HG02623 (cell line): ENCODE measurements around the gene CFDP1.

ENCODE experiments used
- ATAC-seq: cut with Tn5 transposase; IDR thresholded peaks from one replicate; pipeline ENCODE4 v1.9.1; 2021; ENCODE audit warnings: moderate library complexity; ENCODE audit not compliant: unreplicated experiment

CFDP1 gene

DNA sequence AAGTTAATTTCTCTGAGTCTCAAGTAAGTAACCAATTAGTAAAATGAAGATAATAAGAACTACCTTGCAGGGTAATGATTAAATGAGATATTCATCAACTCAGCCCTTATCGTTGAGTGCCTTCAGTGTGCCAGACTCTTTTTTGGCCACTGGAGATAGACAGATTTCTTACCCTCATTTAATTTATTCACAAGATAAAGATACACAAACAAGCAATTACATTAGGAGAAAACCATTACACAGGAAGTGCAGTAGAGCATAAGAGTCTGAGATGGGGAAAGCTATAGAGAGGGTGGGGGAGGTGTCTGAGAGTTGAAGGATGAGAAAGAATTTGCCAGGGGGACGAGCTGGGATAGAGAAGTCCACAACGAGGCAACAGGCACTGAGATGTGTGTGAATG, 109.4 kb downstream of the CFDP1 start:
- no peak for ATAC-seq

DNA sequence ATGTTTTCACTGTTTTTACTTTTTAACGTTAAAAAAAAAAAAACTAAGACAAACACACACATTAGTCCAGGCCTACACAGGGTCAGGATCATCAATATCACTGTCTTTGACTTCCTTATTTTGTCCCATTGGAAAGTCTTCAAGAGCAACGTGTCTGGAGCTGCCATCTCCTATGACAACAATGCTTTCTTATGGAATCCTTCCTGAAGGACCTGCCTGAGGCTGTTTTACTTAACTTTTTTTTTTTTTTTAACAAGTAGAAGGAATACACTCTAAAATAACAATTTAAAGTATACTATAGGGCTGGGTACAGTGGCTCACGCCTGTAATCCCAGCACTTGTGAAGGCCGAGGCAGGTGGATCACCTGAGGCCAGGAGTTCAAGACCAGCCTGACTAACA, 110.1 kb downstream of the CFDP1 start:
- no peak for ATAC-seq

- no peak for ATAC-seq
These were observed 110.6 kb downstream of the CFDP1 start for GRCh38 chr16:75322740-75323139.

DNA sequence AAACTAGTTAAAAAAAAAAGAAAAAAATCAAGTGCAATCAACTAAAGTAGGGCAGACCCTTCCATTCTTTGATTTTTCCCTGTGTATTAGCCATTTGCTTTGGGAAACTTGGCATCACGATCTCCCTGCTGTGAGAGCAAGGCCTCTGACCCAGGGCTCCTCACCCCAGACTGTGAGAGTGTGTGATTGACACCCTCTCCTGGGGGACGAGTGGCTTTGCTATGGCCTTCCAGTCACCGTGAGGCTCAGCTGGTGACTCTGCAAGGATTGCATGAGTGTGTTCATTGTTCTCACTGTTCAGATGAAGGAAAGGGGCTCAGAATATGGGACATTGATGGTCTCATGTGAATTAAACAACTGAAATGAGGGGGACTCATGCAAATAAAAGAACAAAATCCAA, 112.9 kb downstream of the CFDP1 start:
- no peak for ATAC-seq

GRCh38 chr16:75319513-75320411, 113.5 kb downstream of the CFDP1 start:
- ATAC-seq, result peak; percentile 78

- ATAC-seq, result no peak
These were observed 114.6 kb downstream of the CFDP1 start for GRCh38 chr16:75318737-75319136.

GRCh38 chr16:75317532-75317931, 115.8 kb downstream of the CFDP1 start:
- ATAC-seq, result no peak

DNA sequence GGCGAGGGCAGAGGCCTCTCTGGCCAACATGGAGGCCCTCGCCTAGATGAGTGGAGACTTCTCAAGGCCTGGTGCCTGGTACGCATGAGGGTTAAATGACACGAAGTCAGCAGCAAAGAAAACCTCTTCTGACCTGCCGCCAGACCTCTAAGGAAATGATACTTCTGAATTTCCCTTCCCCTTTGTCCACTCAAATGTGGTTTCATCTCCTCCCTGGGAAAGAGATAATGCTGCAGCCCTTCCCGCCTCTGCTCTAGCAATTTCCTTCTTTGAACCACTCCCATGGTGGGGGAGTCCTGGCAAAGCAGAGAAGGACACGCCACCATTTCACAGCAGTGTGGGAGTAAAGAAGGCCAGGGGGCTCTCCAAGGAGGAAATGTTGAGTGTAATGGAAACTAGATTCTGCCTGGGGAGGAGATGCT, 116.2 kb downstream of the CFDP1 start:
- no peak for ATAC-seq

GRCh38 chr16:75315539-75316306, 117.6 kb downstream of the CFDP1 start:
- no peak for ATAC-seq

DNA sequence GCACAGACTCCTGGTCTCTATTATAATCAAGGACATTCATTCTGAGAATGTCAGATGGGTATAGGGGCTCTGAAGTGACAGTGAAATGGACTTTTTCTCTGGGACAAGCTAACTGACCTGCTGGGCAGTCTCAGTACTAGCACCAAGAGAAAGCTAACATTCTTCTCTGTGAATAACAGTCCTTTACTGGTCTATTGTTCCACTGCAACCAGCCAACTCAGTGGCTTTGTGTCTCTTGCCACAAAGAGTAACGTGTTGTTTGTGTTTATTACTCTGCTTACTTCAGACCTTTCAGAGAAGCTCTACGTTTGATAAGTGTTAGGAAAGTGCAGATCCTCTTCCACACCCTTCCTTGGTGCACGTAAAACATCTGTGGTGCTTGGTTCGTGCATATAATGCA, 120.4 kb downstream of the CFDP1 start:
- ATAC-seq, result no peak

DNA sequence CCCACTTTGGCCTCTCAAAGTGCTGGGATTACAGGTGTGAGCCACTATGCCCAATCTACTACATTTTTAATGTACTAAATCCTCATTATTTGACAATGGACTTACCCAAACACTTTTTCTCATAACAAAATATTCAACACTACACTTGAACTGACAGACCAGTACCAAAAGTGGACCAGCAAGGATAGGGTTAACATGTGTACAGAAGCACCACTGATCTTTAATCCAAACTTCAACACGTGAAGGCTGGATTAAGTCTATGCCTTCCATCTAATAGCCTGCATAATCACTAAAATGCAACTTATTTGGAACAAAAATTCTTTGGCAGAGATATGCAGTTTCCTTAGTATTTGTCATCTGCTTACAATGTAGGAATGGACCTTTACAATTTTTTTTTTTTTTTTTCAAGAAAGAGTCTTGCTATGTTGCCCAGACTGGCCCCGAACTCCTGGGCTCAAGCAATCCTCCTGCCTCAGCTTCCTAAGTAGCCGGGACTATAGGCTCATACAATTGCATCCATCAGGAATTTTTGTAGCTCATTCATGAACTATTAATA, 121.8 kb downstream of the CFDP1 start:
- no peak for ATAC-seq

DNA sequence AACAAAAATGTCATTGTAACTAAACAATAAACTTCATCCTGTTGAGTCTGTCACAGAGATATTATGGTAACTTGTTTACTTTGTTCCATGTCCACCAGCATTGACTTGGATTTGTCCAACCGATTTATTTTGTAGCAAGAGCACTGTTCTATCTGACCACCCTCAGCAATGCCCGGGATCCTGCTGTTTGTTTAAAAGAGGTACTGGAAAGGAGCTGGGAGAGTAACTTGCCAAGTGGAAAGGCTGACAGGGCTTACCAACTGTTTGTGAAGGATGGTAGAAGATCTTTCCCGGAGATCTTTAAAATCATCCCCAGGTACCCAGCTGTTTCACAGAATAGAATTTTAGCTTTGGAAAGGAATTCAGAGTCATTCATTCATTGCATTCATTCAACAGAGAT, 122.8 kb downstream of the CFDP1 start:
- no peak for ATAC-seq

GRCh38 chr16:75309899-75310430, 123.3 kb downstream of the CFDP1 start:
- ATAC-seq, result no peak

DNA sequence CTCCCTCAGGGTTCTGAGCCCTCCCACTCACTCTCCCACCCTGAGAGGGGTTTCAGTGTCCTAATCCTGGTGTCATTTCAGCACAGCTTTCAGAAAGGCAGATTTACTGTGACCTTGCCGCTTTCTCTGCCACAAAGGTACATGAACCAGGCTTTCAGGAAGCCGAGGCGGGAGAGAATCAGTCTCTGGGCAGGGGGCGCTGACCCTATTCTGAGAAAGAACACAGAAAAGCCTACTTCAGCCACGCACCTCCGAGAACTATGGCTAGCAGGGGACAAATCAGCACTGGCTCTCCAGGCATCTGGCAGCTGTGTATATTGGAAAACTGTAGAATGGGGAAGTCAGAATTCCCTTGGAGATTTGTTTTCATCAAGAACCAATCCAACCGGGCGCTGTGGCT, 124.1 kb downstream of the CFDP1 start:
- no peak for ATAC-seq

DNA sequence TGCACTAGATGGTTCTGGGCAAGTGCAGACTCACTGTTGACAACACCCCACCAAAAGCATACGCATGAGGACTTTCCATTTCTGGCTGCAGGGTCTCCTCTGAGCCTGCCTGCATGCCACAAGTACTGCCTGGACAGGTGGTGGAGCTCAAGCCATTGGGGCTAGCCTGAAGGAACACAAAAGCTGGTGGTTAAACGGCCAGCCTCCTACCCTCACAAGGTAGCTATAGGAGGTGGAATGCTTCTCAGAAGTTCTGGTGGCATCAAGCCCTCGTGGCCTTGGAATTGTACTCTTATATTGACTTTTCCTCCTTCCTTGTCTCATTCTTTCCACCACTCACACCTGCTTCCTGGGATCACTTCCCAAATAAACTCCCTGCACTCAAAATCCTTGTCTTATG, 125.3 kb downstream of the CFDP1 start:
- no peak for ATAC-seq

GRCh38 chr16:75307506-75307905, 125.8 kb downstream of the CFDP1 start:
- no peak for ATAC-seq

DNA sequence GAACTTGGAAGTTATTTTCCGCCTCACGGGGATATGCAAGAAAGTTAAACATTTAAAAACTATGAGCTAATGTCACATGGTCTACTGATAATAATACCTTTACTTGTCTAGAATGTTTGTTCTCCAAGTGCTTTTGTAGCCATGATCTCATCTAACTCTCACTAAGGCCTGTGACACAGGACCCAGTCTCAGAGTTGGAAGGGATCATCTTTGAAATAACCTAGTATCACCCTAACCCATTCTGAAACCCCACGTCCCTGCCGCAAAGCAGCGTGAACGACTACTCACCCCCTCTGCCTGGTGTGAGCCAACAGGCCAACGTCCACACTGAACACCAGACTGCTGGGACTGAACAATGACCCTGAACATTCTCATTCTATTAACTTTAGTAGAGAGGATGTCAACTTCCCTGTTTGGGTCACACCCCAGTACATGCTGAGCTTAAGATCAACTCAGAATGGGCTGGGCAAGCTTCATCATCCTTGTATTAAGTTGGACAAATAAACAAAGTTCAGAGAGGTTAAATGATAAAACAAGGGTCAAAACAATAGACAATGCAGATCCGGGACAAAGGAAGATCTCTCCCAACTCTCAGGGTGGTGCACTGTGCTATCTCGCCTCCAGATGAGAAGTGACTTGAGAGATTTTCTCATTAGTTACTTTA, 127.1 kb downstream of the CFDP1 start:
- no peak for ATAC-seq

- ATAC-seq, result no peak
These were observed 127.8 kb downstream of the CFDP1 start for GRCh38 chr16:75305364-75306098.

DNA sequence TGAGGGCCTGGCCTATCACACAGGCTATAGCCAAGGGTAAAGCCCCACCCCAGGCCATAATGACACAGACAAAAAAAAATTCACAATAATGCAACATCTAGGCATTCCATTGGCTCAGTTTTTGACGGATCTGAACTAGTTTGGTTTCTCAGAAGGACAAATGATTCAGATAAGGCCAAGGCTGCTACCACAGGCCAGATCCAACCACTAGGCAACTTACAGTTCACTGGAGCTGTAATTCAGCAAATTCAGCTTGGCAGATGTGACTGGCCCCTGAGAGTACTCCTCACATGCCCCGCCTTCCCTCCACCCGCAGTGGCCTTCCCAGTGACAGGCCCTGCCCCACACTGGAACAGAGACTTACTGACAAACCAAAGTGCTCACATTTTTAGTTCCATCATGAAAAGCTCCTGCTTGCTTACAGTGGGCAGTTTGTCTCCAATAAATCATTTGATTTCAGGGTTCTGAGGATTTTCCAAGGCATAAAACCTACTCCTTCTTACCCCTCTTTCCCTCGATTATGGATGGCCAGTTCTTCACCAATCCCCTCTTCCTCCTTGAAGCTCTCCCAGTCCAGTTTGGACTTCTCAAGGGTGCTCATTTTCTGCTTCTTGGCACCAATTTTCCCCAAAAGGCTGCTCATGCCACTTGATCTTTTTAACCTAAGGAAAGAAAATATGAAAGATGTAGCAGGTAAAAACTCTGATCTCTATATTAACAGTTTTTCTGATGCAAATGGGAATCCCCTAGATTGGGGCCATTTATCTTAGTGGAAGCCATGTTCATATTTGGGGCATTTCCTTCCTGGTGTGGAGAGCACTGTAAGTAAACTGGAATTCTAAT, 128.6 kb downstream of the CFDP1 start:
- ATAC-seq, result no peak
